NCI-H146 treated with DMSO at 0.1 percent for 48 hours (cell line): ENCODE results near the gene SLC22A5.

Experiments
- DNase-seq: peaks from one replicate; lab custom pipeline; 2025; ENCODE audit not compliant: unreplicated experiment; lab: John Stamatoyannopoulos, UW

Gene SLC22A5

DNA sequence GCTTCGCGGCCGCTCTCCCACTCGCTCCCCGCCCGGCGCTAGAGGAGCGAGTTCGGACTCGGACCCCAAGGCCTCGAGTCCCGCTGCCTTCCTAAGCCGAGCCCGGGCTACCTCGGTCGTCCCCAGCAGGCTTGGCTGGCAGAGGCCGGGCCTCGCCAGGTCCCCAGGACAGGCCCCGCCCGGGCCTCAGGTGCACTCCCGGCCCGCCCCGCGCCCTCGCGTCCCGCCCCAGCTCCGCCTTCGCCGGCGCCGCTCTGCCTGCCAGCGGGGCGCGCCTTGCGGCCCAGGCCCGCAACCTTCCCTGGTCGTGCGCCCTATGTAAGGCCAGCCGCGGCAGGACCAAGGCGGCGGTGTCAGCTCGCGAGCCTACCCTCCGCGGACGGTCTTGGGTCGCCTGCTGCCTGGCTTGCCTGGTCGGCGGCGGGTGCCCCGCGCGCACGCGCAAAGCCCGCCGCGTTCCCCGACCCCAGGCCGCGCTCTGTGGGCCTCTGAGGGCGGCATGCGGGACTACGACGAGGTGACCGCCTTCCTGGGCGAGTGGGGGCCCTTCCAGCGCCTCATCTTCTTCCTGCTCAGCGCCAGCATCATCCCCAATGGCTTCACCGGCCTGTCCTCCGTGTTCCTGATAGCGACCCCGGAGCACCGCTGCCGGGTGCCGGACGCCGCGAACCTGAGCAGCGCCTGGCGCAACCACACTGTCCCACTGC, at the start of gene SLC22A5:
SLC22A5 (plus strand) TSS at position 237 of the 707 bp plus-strand sequence; CDS start at position 500, 263 bp downstream.
- DNase-seq: peak; percentile 27

DNA sequence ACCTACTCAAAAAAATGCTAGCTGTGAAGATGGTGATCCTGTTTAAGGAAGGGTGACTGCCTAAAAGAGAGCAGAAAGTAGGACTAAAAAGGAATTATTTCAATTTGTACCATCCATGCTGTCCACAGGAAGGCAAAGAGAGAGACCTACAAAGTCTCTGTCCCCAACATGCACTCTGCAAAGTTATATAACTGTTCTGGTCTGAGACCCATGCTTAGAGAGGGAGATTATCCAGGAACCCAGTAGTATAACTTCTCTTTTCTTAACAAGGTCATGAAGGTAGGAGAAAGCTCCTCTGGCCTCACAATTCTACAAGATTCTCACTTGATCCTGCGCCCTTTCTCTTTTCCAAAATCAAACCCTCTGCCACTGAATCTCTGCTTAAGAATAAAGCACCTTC, 49.5 kb upstream of the SLC22A5 start:
- DNase-seq: no peak

DNA sequence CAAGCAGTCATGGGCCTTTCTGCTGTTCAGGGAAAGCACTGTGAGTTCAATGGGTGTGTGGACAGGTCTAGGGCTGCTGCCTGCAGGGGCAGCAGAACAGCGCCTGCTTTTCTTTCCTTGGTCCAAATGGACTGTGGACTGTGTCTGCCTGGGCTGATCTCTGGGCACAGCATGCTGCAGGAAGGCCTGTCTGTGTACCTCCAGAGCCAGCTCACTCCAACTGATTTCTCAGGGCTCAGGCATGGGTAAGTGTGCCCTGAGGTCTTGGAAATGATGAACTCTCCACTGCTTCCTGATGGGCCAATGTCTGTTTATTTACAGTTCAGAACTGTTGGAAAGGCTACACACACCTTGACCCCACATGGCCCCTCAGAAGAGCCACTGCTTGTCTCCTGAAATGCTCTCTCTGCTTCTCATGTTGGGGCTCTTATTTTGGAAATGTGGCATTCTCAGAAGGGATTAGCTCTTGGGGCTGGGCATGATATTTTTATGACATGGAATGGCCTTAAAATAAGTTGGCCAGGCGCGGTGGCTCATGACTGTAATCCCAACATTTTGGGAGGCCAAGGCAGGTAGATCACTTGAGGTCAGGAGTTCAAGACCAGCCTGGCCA, 48.3 kb upstream of the SLC22A5 start:
- DNase-seq: no peak

DNA sequence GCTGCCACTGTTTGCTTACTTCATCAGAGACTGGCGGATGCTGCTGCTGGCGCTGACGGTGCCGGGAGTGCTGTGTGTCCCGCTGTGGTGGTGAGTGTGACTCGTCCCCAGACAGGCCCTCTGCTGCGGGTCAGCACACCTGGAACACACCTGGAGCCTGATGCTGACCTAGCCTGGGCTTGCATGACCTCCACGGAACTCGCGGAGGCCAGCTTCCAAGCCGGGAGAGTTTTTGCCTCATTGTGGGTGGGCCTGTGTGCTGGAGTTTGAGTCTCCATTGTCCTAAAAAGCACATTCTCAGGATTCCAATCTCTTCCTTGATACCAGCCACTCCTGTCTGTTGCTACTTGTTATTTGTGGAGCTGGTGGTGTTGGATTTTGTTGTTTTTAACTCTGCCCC, 47.2 kb upstream of the SLC22A5 start:
- DNase-seq: no peak

DNA sequence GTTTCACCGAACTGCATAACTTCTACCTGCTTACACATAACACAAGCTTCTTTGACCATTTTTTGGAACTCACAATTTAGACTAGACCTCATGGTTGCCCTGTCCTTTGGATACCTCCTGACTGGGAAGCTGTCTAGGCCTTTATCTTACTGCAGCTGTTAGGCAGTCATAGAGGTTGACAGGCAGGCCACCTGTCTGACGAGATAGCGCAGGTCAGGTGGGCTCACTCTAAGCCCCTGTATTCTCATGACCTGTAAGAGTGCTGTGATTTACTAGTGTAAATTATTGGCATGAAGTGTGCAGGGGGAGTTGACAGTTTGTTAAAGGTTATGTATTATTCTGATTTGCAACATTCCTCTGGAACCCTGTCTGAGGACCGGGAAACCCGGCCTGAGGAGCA, 46.3 kb upstream of the SLC22A5 start:
- no peak for DNase-seq

DNA sequence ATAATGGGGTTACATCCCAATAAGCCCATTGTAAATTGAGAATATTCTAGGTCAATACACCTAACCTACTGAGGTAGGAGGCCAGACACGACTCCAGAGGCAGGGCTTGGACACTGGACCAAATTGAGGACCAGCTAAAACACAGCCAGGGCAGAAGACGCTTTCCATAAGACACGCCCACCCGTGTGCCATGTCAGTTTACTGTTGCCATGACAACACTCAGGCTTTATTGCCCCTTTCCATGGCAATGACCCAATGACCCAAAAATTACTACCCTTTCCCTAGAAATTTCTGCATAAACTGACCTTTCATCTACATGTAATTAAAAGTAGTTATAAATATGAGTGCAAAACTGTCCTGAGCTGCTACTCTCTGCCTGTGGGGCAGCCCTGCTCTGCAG, 43.8 kb upstream of the SLC22A5 start:
- DNase-seq: no peak

DNA sequence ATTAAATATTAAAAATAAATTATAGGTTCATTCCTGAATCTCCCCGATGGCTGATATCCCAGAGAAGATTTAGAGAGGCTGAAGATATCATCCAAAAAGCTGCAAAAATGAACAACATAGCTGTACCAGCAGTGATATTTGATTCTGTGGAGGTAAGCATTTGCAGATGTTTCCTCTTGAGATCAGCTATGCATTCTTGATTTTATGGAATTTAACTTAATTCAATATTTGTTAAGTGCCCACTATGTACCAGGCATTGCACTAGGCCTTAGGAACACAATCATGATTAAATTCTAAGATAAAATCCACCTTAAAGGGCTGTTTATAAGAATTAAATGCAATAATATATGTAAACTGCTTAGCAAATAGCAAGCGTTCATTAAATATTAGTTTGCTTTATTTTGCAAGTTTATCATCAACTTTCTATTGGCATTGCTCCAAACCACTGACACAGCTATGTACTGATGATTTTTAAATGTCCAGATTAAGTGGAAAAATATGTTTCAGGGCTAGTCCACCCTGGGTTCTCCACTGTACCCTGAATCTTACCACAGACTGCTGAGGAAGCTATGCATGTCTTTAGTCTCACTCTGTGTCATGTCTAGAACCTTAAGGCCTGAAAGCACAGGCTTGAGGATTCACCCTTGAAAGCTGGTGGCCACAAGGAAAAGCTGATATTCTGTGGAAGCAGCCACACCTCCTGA, 42.1 kb upstream of the SLC22A5 start:
- DNase-seq: no peak

DNA sequence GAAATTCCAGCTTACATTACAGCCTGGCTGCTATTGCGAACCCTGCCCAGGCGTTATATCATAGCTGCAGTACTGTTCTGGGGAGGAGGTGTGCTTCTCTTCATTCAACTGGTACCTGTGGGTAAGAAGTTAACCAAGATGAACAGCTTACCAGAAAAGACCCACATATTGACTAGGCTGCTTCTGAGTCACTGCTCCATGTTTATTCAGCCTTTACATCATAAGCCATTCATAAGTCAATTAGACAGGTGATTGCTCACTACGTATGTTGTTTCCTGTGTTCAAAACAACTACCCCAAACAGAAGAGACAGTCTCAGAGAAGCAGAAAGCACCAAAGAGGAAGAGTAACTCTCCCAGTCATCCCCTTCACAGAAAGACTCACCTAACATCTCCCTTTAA, 34.7 kb upstream of the SLC22A5 start:
- no peak for DNase-seq

DNA sequence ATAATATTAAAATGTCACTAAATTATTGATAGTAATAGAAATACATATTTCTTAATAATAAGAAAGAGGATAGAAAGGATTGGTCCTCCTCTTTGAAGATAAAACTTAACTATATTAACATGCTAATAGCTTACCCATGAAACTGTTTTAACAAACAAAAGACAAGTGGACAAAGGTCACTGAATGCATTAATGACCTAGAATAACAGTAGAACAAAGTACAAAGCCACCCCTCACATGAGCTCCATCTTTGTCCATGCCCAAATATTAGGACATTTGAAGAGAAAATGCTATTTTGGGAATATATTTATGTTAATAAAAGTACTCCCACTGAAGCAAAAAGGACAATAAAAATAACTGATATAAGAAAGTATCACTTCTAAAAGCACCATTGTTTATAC, 34.1 kb upstream of the SLC22A5 start:
- DNase-seq: no peak

DNA sequence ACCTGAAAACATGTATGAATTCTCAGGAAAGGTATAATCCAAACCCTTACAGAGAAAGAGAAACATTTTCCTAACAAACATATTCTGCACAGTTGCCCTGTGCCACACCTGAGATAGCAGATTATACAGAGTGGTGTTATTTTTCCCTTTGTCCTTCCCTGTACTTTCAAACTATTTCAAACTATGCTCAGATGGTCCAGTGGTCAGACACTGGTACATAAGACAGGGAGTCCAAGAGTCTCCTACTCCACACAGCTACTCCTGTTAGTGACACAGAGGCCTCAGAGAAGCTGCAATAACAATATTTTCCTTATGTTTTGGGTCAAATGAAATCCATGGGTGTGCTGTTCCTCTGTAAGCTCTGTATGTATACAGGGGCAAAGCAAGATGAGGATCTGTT, 30.0 kb upstream of the SLC22A5 start:
- no peak for DNase-seq

DNA sequence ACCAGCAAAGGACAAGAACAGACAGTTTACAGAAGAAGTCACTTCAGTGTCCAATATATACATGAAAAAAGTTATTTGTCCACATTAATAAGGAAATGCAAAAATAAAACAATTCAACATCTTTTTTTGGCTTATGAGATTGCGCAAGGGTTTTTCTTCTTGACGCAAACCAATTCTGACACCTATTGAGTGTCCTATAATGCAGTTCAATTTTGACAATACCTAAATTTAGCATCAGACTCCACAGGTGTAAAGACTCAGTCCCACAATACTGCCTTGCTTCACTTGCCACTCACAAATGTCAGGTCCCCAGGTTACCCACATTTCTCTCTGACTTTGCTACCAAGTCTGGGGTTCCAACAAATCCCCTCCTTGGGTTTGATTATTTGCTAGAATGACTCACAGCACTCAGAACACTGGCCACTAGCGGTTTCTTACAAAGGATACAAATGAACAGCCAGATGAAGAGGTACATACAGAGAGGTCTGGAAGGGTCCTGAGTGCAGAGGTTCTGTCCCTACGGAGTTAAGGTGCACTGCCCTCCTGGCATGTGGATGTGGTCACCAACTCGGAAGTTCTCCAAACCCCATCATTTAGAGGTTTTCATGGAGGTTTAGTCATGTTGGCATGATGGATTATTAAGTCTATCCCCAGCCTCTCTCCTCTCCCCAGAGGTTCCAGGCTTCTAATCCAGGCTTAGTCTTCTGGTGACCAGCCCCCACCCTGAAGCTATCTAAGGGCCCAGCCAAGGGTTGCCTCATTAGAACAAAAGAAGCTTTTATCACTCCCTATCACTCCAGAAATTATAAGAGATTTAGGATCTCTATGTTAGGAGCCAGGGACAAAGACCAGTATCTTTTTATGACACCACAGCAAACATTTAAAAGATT, 27.0 kb upstream of the SLC22A5 start:
- DNase-seq: no peak

DNA sequence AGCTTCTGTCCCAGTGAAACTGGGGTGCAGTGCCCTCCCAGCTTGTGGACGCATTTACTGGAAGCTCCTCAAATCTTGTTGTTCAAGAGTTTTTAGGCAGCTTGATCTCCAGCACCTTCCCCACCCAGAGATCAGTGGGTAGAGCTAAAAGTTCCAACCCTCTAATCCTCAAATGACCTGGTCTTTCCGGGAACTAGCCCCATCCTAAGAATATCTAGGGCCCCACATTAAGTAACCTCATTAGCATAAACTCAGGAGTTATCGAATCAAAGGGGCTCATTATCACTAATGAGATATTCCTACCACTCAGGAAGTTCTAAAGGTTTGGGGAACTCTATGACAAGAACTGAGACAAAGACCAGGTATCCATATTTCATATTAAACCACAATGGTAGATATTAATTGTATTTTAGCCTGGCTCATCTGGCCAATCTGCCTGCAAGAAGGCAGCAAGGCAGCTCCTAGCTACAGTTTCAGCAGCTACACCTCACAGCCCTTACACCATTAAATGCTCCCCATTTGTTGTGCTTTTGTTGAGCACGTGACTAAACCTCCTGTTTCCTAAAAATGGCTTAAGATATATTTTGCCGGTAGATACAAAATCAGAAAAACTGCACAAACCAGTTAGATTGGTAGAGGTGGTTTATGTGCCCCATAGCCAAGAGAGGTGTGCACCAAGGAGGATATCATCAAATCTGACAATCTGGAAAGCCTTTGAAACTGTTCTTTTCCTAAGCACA, 24.6 kb upstream of the SLC22A5 start:
- DNase-seq: no peak

DNA sequence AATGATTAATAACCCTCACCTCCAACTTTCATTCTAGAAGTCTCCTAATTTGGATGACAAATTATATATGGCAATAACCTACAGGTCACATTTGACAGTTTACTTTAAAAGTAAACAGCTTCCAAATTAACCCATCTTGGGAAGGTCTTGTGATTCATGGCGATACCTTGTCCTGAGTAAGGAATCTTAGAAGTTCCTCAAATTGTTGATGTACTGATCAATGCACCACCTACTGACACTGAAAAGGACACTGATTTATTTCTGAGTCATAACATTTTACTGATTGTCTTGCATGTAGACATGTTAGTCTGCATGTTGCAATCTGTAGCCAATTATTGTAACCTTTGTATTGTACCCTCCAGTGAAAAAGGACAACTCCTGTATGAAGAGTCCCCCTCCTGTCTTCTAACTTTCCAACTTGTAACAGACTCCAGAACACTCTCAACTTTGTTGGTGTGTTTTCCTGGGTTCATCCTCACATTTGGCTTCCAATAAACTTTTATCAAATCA, 16.0 kb upstream of the SLC22A5 start:
- no peak for DNase-seq

DNA sequence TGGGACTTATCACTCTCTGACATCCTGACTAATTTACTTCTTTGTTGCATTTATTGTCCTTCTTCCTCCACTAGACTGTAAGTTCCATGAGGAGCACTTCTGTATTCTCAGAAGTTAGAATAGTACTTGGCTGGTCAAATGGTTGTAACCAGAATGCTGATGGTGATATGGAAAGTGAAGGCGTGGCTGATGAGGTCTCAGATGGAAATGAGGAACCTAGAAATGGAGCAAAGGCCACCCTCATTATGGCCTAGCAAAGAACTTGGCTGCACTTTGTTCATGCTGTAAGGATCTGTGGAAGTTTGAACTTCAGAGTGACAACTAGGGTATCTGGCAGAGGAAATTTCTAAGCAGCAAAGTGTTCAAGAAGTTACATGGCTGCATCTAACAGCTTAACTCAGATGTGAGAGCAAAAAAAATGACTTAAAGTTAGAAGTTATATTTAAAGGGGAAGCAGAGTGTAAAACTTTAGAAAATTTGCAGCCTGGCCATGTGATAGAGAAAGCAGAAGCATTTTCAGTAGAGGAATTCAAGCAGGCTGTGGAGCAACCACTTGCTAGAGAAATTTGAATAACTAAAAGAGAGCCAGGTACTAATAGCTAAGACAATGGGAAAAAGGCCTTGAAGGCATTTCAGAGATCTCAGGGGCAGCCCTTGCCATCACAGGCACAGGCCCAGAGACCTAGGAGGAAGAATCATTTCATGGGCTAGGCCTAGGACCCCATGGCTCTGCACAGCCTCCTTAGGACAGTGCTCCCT, 14.9 kb upstream of the SLC22A5 start:
- DNase-seq: no peak

DNA sequence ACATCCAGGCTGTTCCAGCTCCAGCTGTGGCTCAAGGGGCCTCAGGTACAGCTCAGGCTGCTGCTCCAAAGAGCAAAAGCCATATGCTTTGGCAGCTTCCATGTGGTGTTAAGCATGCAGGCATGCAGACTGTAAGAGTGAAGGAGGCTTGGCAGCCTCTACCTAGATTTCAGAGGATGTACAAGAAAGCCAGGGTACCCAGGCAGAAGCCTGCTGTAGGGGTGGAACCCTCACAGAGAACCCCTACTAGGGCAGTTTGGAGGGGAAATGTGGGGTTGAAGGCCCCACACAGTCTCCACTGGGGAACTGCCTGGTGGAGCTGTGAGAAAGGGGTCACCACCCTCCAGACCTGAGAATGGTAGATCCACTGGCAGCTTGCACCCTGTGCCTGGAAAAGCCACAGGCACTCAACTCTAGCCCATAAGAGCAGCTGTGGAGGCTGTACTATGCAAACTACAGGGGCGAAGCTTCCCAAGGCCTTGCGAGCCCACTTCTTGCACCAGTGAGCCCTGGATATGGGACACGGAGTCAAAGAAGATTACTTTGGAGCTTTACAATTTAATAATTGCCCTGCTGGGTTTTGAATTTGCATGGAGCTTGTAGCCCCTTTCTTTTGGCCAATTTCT, 14.3 kb upstream of the SLC22A5 start:
- DNase-seq: no peak

DNA sequence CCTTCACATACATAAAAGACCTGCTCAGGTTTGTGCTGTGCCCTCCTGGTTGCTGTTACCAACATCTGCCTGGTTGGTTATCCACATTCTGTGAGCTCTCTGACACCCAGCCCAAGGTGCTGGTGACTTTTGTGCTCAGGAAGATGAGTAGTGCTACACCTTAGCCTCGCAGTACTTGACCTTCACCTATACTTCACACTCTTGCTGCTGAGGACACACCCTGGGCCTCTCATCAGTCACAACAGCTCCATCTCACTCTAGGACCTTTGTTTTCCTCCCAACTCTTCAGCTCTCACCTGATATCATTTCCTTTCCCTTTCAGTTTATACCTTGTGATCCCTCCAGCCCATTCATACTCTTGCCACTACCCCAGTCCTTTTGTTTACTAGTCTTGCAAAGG, 10.7 kb upstream of the SLC22A5 start:
- no peak for DNase-seq

DNA sequence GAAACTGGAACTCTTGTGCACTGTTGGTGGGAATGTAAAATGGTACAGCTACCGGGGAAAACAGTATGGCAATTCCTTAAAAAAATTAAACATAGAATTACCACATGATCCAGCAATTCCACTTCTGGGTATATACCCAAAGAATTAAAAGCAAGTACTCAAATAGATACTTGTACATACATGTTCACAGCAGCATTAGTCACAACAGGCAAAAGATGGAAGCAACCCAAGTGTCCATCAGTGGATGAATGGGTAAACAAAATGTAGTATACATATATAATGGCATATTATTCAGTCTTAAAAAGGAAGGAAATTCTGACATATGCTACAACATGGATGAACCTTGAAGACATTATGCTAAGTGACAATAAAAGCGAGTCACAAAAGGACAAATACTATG, 7.4 kb upstream of the SLC22A5 start:
- DNase-seq: no peak

DNA sequence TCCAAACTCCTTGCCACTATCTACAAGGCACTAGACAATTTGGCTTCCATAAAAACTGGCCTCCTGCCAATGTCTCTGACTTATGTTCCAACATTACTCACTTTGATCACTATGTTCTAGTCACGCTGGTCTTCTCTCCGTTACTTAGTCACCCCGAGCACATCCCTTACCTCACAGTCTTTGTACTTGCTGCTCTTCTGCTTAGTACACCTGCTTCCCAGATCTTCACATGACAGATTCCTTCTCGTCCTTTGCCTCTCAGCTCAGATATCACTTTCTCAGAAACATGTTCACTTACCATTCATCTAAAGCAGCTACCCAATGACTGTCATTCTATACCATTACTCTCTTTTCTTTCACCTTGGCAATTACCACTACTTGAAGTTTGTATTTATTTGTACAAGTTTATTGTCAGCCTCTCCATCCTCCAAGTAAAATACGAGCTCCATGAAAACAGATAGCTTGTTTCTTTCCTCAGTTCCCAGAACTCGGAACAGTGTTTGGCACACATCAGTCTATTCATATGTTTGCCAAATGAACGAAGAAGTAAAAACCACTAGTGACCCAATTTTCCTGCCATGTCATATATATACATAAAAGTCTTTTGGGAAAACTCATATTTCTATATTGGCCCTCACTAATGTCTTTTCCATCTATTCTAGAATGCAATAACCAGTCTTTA, 5.9 kb upstream of the SLC22A5 start:
- no peak for DNase-seq

DNA sequence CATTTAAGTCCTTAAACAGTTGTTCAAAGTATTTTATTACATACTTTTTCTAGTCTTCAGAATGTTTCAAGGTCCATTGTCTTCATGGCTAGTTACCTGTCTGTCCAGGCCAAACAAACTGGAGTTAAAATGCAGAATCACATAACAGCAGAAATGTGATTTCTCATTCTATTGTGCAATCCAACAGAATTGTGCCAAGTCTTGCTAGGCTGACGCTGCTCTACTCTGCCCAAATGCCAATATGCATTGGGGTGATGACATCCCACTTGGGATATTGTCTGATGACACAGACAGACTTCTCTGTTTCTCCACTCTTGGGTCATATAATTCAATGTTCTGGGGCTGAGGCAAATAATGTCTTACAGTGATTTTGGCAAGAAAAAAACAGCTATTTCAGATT, 5.2 kb upstream of the SLC22A5 start:
- no peak for DNase-seq
